OCI-LY1 (cell line): ENCODE results near the gene CD2AP.

ENCODE experiments used
- H2AFZ ChIP-seq: fragments of 200-600 bp; sonication (generic), shearing (Covaris generic); 2 replicates; pipeline ENCODE4 v1.6.0; 2014; ENCODE audit warnings: antibody characterized with exemption, mild to moderate bottlenecking, low read length
- H3F3A ChIP-seq: fragments of 200-600 bp; sonication (generic), shearing (Covaris generic); 2 replicates; pipeline ENCODE4 v1.6.0; 2014; ENCODE audit warnings: mild to moderate bottlenecking, antibody characterized with exemption, low read length, moderate library complexity; ENCODE audit not compliant: insufficient read depth
- H3K27ac ChIP-seq: fragments of 200-600 bp; sonication (generic); 2 replicates; pipeline ENCODE4 v1.5.1; 2014; ENCODE audit warnings: low read length, mixed run types, mild to moderate bottlenecking, low read depth; ENCODE audit not compliant: poor library complexity, severe bottlenecking
- H3K27me3 ChIP-seq: fragments of 200-600 bp; sonication (generic); 2 replicates; pipeline ENCODE4 v1.6.0; 2014; ENCODE audit warnings: antibody characterized with exemption, mild to moderate bottlenecking, low read length, moderate library complexity; ENCODE audit not compliant: insufficient read depth
- H3K36me3 ChIP-seq: fragments of 200-600 bp; sonication (generic); 2 replicates; pipeline ENCODE4 v1.6.1; 2014; ENCODE audit warnings: mild to moderate bottlenecking, antibody characterized with exemption, low read length, moderate library complexity, mixed read lengths; ENCODE audit not compliant: insufficient read depth
- H3K4me1 ChIP-seq: fragments of 200-600 bp; sonication (generic); 2 replicates; pipeline ENCODE4 v1.5.1; 2014; ENCODE audit warnings: mild to moderate bottlenecking, low read length, moderate library complexity; ENCODE audit not compliant: insufficient read depth, severe bottlenecking
- H3K4me2 ChIP-seq: fragments of 200-600 bp; sonication (generic), shearing (Covaris generic); 2 replicates; pipeline ENCODE4 v1.6.1; 2014; ENCODE audit warnings: low read length
- H3K4me3 ChIP-seq: fragments of 200-600 bp; sonication (generic); 2 replicates; pipeline ENCODE4 v1.5.1; 2014; ENCODE audit warnings: low read length, low read depth, mild to moderate bottlenecking, mixed read lengths; ENCODE audit not compliant: poor library complexity, severe bottlenecking
- H3K79me2 ChIP-seq: fragments of 200-600 bp; shearing (Covaris generic); 2 replicates; pipeline ENCODE4 v1.6.1; 2016; ENCODE audit warnings: mixed run types, low read length, mixed read lengths; ENCODE audit not compliant: insufficient read depth
- H3K9ac ChIP-seq: fragments of 200-600 bp; sonication (generic), shearing (Covaris generic); 2 replicates; pipeline ENCODE4 v1.6.1; 2014; ENCODE audit warnings: mild to moderate bottlenecking, low read length, mixed read lengths
- H3K9me2 ChIP-seq: fragments of 200-600 bp; sonication (generic), shearing (Covaris generic); 2 replicates; pipeline ENCODE4 v1.6.1; 2014; ENCODE audit warnings: low read depth, mild to moderate bottlenecking, low read length, mixed read lengths
- H3K9me3 ChIP-seq: fragments of 200-600 bp; shearing (Covaris generic); 2 replicates; pipeline ENCODE4 v1.6.1; 2014; ENCODE audit warnings: low read length, mixed read lengths
- H4K20me1 ChIP-seq: fragments of 200-600 bp; sonication (generic), shearing (Covaris generic); 2 replicates; pipeline ENCODE4 v1.6.0; 2016; ENCODE audit warnings: mild to moderate bottlenecking, low read length; ENCODE audit not compliant: insufficient read depth
- EZH2 ChIP-seq: fragments of 200-600 bp; sonication (generic), shearing (Covaris generic); IDR thresholded peaks from 2 replicates; pipeline ENCODE4 v1.8.0; 2017; ENCODE audit warnings: borderline replicate concordance, mixed run types, mild to moderate bottlenecking, antibody characterized with exemption, low read length, moderate library complexity, mixed read lengths
- TF ChIP-seq, protein P1 (sequence below): fragments of 200-600 bp; sonication (generic), shearing (Covaris generic); IDR thresholded peaks from 2 replicates; pipeline ENCODE4 v1.5.1; 2017; ENCODE audit warnings: mild to moderate bottlenecking, antibody characterized with exemption, low read length, moderate library complexity, mixed read lengths

CD2AP gene

DNA sequence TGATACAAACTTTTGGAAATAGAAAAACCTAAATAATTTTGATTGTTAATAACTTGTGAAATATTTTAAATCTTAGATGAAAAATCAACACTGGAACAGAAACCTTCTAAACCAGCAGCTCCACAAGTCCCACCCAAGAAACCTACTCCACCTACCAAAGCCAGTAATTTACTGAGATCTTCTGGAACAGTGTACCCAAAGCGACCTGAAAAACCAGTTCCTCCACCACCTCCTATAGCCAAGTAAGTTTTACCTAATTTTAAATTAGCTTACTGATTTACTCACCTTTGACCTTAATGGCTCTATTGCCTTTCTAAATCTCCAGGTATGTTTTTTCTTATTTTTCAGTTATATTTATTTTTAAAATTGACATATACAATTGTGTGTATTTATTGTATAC lies 118.2 kb downstream of the CD2AP start:
- no peak overlapping the region for H2AFZ ChIP-seq
- no peak overlapping the region for H3K9ac ChIP-seq
- no peaks in the 10 kb centered on the region for H3K9me2 ChIP-seq
- H4K20me1 ChIP-seq: no peaks in the 10 kb centered on the region
- no peaks in the 10 kb centered on the region for H3K9me3 ChIP-seq
- no peaks in the 10 kb centered on the region for H3K27me3 ChIP-seq
- H3K4me3 ChIP-seq: no peak overlapping the region
- H3K4me2 ChIP-seq: no peak overlapping the region
- no peaks in the 10 kb centered on the region for H3F3A ChIP-seq
- H3K79me2 ChIP-seq: no peaks in the 10 kb centered on the region
- no peak overlapping the region for H3K27ac ChIP-seq
- H3K4me1 ChIP-seq: no peaks in the 10 kb centered on the region
- peaks cover 84% of the 10 kb centered on the region for H3K36me3 ChIP-seq
- TF ChIP-seq, protein P1, sequence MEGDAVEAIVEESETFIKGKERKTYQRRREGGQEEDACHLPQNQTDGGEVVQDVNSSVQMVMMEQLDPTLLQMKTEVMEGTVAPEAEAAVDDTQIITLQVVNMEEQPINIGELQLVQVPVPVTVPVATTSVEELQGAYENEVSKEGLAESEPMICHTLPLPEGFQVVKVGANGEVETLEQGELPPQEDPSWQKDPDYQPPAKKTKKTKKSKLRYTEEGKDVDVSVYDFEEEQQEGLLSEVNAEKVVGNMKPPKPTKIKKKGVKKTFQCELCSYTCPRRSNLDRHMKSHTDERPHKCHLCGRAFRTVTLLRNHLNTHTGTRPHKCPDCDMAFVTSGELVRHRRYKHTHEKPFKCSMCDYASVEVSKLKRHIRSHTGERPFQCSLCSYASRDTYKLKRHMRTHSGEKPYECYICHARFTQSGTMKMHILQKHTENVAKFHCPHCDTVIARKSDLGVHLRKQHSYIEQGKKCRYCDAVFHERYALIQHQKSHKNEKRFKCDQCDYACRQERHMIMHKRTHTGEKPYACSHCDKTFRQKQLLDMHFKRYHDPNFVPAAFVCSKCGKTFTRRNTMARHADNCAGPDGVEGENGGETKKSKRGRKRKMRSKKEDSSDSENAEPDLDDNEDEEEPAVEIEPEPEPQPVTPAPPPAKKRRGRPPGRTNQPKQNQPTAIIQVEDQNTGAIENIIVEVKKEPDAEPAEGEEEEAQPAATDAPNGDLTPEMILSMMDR: no peak
- TF ChIP-seq EZH2: no peak

DNA sequence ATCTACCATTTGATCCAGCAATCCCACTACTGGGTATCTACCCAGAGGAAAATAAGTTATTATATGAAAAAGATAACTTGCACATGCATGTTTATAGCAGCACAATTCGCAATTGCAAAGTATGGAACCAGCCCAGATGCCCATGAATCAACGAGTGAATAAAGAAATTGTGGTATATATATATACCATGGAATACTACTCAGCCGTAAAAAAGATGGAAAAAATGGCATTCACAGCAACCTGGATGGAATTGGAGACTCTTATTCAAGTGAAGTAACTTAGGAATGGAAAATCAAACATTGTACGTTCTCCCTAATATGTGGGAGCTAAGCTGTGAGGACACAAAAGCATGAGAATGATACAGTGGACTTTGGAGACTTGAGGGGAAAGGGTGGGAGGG lies 120.8 kb downstream of the CD2AP start:
- no peak for TF ChIP-seq EZH2
- TF ChIP-seq, protein P1: no peak

DNA sequence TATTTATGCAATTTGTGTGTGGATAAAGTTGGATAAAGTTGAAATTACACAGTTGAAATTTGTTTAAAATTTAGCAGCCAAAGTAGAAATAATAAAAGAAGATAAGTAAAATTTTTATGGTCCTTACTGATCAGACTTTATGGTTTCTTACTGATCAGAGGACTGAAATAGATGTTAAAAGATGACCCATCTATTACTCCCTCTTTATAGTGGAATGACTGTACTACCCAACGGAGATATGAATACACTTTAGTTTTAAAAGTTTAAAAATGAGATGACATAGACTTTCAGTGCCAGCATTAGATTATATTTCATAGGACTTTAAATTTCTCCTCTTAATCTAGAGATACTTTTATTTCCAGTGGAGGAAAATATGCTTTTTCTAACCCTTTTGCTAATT lies 121.9 kb downstream of the CD2AP start:
- TF ChIP-seq EZH2: no peak
- TF ChIP-seq, protein P1: no peak
- no peaks in the 10 kb centered on the region for H3F3A ChIP-seq
- H3K27ac ChIP-seq: no peak overlapping the region
- H3K9me3 ChIP-seq: no peaks in the 10 kb centered on the region
- no peaks in the 10 kb centered on the region for H3K9me2 ChIP-seq
- H4K20me1 ChIP-seq: no peaks in the 10 kb centered on the region
- H3K4me3 ChIP-seq: no peak overlapping the region
- H3K4me2 ChIP-seq: no peak overlapping the region
- H3K36me3 ChIP-seq: peaks cover 60% of the 10 kb centered on the region
- H2AFZ ChIP-seq: no peak overlapping the region
- no peaks in the 10 kb centered on the region for H3K27me3 ChIP-seq
- H3K9ac ChIP-seq: no peak overlapping the region
- H3K79me2 ChIP-seq: no peaks in the 10 kb centered on the region
- no peaks in the 10 kb centered on the region for H3K4me1 ChIP-seq

More for the DNA sequence above, 120.8 kb downstream of the CD2AP start:
- Histone ChIP-seq H3K4me2 (no peak overlapping the region), H3F3A (no peaks in the 10 kb centered on the region), H4K20me1 (no peaks in the 10 kb centered on the region), H3K9me2 (no peaks in the 10 kb centered on the region), H3K27me3 (no peaks in the 10 kb centered on the region), H3K27ac (no peak overlapping the region), H3K4me3 (no peak overlapping the region), H2AFZ (no peak overlapping the region), H3K36me3 (peaks cover 65% of the 10 kb centered on the region), H3K4me1 (no peaks in the 10 kb centered on the region), H3K9me3 (no peaks in the 10 kb centered on the region), H3K79me2 (no peaks in the 10 kb centered on the region), H3K9ac (no peak overlapping the region)
